Measurements from ENCODE around the gene DTWD1.
"Not testable (repeated sequence)": the region's sequence is repeated elsewhere in the genome, so short reads cannot be mapped to it uniquely, and the experiment has no call there.

DNA sequence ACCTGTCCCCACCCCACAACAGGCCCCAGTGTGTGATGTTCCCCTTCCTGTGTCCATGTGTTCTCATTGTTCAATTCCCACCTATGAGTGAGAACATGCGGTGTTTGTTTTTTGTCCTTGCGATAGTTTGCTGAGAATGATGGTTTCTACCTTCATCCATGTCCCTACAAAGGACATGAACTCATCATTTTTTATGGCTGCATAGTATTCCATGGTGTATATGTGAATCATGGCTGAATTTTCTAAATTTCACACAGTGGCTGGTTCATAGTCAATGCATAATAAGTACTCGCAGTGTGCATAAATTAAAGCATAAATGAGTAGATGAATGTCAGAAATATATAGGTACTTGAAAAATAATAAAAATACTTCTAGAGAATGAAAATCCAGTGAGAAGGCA is 8.6 kb upstream of the DTWD1 start:
- not testable (repeated sequence) for TF ChIP-seq SP1 (CRISPR knock-in tag; IDR thresholded peaks at IDR 0.05); EZH2 (IDR thresholded peaks at IDR 0.05; ENCODE audit: borderline replicate concordance, low read depth, low read length); SMAD3 (CRISPR knock-in tag; conservative IDR thresholded peaks at IDR 0.05); SRSF9 (IDR thresholded peaks at IDR 0.05; ENCODE audit: borderline replicate concordance, low read depth, low read length); FOSL1 (tag; conservative IDR thresholded peaks at IDR 0.05); POLR2A (conservative IDR thresholded peaks at IDR 0.05); CBFB (CRISPR knock-in tag; IDR thresholded peaks at IDR 0.05)
